ENCODE measurements around the gene ZNF512B. TPM values are rescaled to one million over a fixed set of nuclear protein-coding genes. Genes with fewer than 3 reads are reported as not detected.

Gene ZNF512B
- polyA plus RNA-seq, 3 donors = 0.10 to 2.6 TPM; not detected in 1

GRCh38 chr20:63952210-63952535 is 17.6 kb downstream of the ZNF512B start:
- H3K27me3 Mint-ChIP-seq (ENCODE audit: low read depth in 3 of 3) = peaks cover 2 to 3% (median 2%) of the 10 kb centered on the region in 3 donors
- no peak overlapping the region for H3K27ac Mint-ChIP-seq
- Histone ChIP-seq H3K9ac (ENCODE audit: insufficient read depth, low read length, poor library complexity, severe bottlenecking) (no peak overlapping the region), H3K4me1 (ENCODE audit: control insufficient read depth in 1 of 2, insufficient read depth in 2 of 2, low read length in 2 of 2) (peaks cover 48 to 64% of the 10 kb centered on the region in 2 donors), H3K4me2 (replicated peaks; ENCODE audit: extremely low read depth, low read length, poor library complexity, severe bottlenecking) (no peak overlapping the region), H3K9me3 (replicated peaks in 1 of 2; ENCODE audit: control insufficient read depth in 1 of 2, insufficient read depth in 1 of 2, low read length in 2 of 2) (no peaks in the 10 kb centered on the region), H4K20me1 (ENCODE audit: insufficient read depth, low read length) (peaks cover 89% of the 10 kb centered on the region), H3K27ac (ENCODE audit: low read depth in 1 of 2, low read length in 2 of 2) (no peak overlapping the region), H3K4me3 (replicated peaks in 1 of 3; ENCODE audit: low read depth in 2 of 3, low read length in 3 of 3) (no peak overlapping the region), H3K36me3 (replicated peaks in 1 of 2; ENCODE audit: control insufficient read depth in 1 of 2, insufficient read depth in 2 of 2, low read length in 2 of 2) (peaks cover 0 to 2% of the 10 kb centered on the region in 2 donors), H3K27me3 (ENCODE audit: control insufficient read depth in 2 of 2, insufficient read depth in 2 of 2, low read length in 2 of 2) (no peaks in the 10 kb centered on the region), H3K79me2 (ENCODE audit: insufficient read depth, low read length) (peaks cover 87% of the 10 kb centered on the region), H2AFZ (ENCODE audit: insufficient read depth, low read depth, low read length, poor library complexity, severe bottlenecking) (no peak overlapping the region)
- H3K4me3 Mint-ChIP-seq = no peak overlapping the region
- peaks cover 55% of the 10 kb centered on the region for H3K4me1 Mint-ChIP-seq
- intact Hi-C loops (cut with micrococcal nuclease) = no loop called here
- H3K9me3 Mint-ChIP-seq = no peaks in the 10 kb centered on the region
- H3K36me3 Mint-ChIP-seq = peaks cover 4 to 13% of the 10 kb centered on the region in 2 donors
- no peak for TF ChIP-seq CTCF (IDR thresholded peaks at IDR 0.05)
- WGBS (ENCODE audit: insufficient coverage) = 91% methylated on average over 15 of the region's 15 CpGs
- DNase-seq = no peak

GRCh38 chr20:63951398-63952209 is 18.1 kb downstream of the ZNF512B start:
- H3K9me3 Mint-ChIP-seq = no peaks in the 10 kb centered on the region
- Histone ChIP-seq H4K20me1 (ENCODE audit: insufficient read depth, low read length) (peaks cover 94% of the 10 kb centered on the region), H2AFZ (ENCODE audit: insufficient read depth, low read depth, low read length, poor library complexity, severe bottlenecking) (no peak overlapping the region), H3K27ac (ENCODE audit: low read depth in 1 of 2, low read length in 2 of 2) (no peak overlapping the region), H3K79me2 (ENCODE audit: insufficient read depth, low read length) (peaks cover 92% of the 10 kb centered on the region), H3K27me3 (ENCODE audit: control insufficient read depth in 2 of 2, insufficient read depth in 2 of 2, low read length in 2 of 2) (no peaks in the 10 kb centered on the region), H3K4me2 (replicated peaks; ENCODE audit: extremely low read depth, low read length, poor library complexity, severe bottlenecking) (no peak overlapping the region), H3K9ac (ENCODE audit: insufficient read depth, low read length, poor library complexity, severe bottlenecking) (no peak overlapping the region), H3K4me3 (replicated peaks in 1 of 3; ENCODE audit: low read depth in 2 of 3, low read length in 3 of 3) (no peak overlapping the region), H3K4me1 (ENCODE audit: control insufficient read depth in 1 of 2, insufficient read depth in 2 of 2, low read length in 2 of 2) (peaks cover 45 to 59% of the 10 kb centered on the region in 2 donors), H3K9me3 (replicated peaks in 1 of 2; ENCODE audit: control insufficient read depth in 1 of 2, insufficient read depth in 1 of 2, low read length in 2 of 2) (no peaks in the 10 kb centered on the region), H3K36me3 (replicated peaks in 1 of 2; ENCODE audit: control insufficient read depth in 1 of 2, insufficient read depth in 2 of 2, low read length in 2 of 2) (peaks cover 0 to 2% of the 10 kb centered on the region in 2 donors)
- peaks cover 2% of the 10 kb centered on the region in 3 donors for H3K27me3 Mint-ChIP-seq (ENCODE audit: low read depth in 3 of 3)
- H3K4me3 Mint-ChIP-seq = no peak overlapping the region
- intact Hi-C loops (cut with micrococcal nuclease) = no loop called here
- H3K27ac Mint-ChIP-seq = no peak overlapping the region
- peaks cover 56% of the 10 kb centered on the region for H3K4me1 Mint-ChIP-seq
- DNase-seq = no peak
- 91% methylated on average over 12 of the region's 17 CpGs for WGBS (ENCODE audit: insufficient coverage)
- H3K36me3 Mint-ChIP-seq = peaks cover 6 to 16% of the 10 kb centered on the region in 2 donors
- TF ChIP-seq CTCF (IDR thresholded peaks at IDR 0.05) = no peak
